CD4-positive, alpha-beta T cell treated with Interleukin-1 beta for 1 hour (primary cell): ENCODE measurements around the gene MED14.

ENCODE experiments used
- DNase-seq, 2 donors: peaks; one replicate each; pipeline ENCODE4 v3.0.0-alpha.2; 2020 to 2022

Gene MED14

GRCh38 chrX:40663078-40663740 lies 72.1 kb downstream of the MED14 start:
- peak; percentile 6 to 12 for DNase-seq

- DNase-seq = no peak
Observed at GRCh38 chrX:40661489-40661888, 73.9 kb downstream of the MED14 start.

- no peak for DNase-seq
Observed at GRCh38 chrX:40660381-40660780, 75.0 kb downstream of the MED14 start.

DNA sequence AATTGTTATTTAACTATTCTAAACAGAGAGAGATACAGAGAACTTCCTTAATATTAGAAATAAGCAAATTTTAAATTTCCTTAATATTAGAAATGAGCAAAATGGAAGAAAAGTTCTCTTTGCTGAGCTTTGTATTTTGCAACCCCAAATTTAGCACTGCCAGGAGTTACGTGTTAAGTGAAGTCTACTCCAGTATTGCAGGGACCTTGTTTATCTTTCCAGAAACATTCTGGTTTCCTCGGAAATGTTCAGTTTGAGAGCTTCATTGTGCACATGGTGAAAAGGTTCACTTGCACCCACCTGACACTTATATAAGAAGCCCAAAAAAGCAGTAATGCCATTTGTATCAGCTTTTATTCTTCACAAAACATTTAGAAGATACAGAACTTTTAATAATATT lies 81.8 kb downstream of the MED14 start:
- no peak for DNase-seq

GRCh38 chrX:40652664-40653063 lies 82.7 kb downstream of the MED14 start:
- no peak for DNase-seq

GRCh38 chrX:40651620-40652223 lies 83.6 kb downstream of the MED14 start:
- DNase-seq = peak; percentile 77

DNA sequence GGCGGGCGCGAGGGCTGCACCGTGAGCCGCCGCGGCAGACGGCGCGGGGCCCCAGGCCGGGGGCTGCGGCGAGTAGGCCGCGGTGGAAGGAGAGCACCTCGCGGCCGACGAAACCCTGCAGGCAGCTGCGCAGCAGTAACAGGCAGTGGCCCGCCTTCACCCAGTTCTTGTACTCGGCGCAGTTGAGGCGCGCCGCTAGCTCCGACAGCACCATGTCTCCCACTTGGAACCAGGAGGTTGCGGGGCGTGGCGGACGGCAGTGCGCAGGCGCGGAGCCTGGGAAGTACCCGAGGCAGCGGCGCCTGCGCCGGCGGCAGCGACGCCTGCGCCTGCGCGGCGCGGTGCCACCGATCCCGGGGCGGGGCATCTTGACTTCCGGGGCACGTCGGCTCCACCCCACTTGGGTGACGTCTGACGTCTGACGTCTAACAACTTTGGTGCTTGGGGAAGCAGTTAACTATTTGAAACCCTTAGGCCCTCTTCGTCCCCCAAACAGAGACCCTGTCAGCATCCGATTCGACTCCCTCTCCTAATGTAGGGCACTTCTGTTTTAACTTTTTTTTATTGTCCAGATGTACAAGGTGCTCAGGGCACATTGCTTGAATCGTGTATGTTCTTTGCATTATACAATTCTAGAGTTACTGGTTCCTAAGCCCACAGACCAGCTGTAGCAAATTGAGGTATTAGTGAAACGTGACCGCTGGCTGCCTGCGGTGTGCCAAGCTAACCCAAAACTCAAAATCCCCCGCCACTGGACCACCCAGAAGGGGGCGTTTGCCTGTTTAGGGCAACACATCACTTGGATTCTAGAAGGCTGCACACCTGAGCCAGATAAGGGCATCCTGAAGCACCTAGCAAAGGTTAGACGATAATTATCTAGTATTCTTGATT lies 87.8 kb downstream of the MED14 start, which contains the start of gene CXorf38:
Gene CXorf38 (minus strand): TSS at position 255 of the 891 bp plus-strand sequence. CDS start 41 bp downstream, at position 214.
- peak; percentile 92 to 97 for DNase-seq

GRCh38 chrX:40646489-40647306 lies 88.6 kb downstream of the MED14 start:
- DNase-seq = peak; percentile 17 to 40

DNA sequence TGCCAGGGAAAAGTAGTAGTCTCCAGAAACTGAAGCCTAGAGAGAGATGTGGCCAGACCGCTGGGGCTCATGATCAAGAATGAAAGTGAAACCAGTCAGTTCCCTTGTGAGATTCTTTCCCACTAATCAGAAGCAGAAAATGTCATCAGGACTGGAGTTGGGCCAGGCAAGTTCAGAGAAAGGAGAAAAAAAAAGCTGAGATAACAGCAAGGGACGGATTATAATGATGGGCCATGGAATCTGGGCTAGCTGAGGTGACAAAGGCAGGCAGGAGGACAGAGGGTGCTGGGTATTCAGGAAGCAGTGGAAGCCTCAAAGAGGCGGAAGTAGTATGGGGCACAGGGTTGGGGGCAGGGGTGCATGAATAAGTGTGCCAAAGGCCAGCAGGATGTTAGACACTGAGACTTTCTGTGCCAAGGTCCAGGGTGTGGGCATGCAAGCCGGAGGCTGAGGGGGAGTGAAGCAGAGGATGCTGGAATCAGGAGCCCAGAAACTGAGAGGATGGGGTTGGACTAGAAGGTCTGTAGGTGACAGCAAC lies 90.5 kb downstream of the MED14 start:
- DNase-seq = peak; percentile 52 to 57

DNA sequence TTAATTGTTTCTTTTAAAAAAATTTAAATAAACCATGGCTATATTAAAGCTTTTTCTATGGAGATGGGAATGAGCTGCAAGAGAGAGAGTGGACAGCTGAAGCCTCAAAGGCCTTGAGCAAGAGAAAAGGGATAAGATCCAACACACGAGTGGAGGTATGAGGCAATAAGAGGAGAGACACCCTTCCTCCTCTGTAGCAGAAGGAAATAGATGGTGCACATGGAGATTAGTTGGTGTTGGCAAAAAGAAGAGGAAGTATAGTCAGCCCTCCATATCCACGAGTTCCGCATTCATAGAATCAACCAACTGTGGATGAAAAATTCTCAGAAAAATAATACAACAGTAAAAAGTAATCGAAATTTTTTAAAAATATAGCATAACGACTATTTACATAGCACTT lies 91.2 kb downstream of the MED14 start:
- peak in 1 of 2 donors; percentile 7 for DNase-seq

- DNase-seq = no peak
Observed at GRCh38 chrX:40637687-40638086, 97.7 kb downstream of the MED14 start.

- no peak for DNase-seq
Observed at GRCh38 chrX:40632199-40632598, 103.1 kb downstream of the MED14 start.

GRCh38 chrX:40628506-40628905 lies 106.8 kb downstream of the MED14 start:
- no peak for DNase-seq

DNA sequence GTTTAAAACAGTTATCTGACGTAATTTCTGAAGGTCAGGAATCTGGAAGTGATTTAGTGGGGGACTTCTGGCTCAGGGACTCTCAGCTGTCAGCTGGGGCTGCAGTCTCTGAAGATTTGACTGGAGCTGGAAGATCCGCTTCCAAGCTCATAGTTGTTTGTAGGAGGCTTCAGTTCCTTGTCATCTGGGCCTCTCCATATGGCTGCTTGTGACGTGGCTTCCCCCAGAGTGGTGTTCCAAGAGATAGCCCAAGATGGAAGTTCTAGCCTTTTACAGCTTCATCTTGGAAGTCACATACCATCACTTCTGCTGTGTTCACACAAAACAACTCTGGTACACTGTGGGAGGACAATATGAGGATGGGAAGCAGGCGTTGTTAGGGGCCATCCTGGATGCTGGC lies 110.0 kb downstream of the MED14 start:
- no peak for DNase-seq

DNA sequence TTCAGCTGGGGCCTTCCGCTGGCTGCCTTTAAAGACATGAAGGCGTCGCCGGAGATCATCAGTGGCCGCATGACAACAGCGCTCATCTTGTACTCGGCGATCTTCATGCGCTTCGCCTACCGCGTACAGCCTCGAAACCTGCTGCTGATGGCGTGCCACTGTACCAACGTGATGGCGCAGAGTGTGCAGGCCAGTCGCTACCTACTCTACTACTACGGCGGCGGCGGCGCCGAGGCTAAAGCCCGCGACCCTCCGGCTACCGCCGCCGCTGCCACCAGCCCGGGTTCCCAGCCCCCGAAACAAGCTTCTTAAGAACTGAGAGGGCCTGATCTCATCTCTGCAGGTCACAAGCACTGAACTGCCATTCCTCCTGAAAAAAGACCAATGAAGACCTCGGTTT lies 111.7 kb downstream of the MED14 start:
- DNase-seq = no peak

DNA sequence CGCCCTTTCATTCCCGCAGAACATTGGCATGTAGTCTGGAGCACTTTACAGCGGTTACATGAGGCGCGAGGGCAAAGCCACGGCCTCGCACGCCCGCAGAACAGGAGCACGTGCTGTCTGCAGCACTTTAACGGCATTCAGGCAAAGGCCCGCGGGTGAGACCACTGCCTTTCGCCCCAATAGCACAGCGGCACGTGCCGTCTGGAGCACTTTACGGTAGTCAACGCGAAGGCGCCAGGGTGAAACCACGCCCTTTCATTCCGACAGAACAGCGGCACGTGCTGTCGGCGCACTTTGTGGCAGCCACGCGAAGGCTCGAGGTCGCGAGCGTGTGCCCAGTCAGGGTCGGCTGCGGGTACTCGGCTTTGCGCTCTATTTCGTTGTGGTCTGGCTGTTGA lies 112.2 kb downstream of the MED14 start, which contains the start of gene MPC1L:
Gene MPC1L (plus strand): TSS at position 290 of the 398 bp plus-strand sequence. CDS start 138 bp downstream, outside the sequence.
- DNase-seq = no peak

GRCh38 chrX:40622479-40623138 lies 112.7 kb downstream of the MED14 start:
- no peak for DNase-seq

GRCh38 chrX:40617566-40617965 lies 117.8 kb downstream of the MED14 start:
- no peak for DNase-seq

GRCh38 chrX:40615976-40616375 lies 119.4 kb downstream of the MED14 start:
- DNase-seq = no peak

GRCh38 chrX:40612511-40612910 lies 122.8 kb downstream of the MED14 start:
- DNase-seq = no peak

DNA sequence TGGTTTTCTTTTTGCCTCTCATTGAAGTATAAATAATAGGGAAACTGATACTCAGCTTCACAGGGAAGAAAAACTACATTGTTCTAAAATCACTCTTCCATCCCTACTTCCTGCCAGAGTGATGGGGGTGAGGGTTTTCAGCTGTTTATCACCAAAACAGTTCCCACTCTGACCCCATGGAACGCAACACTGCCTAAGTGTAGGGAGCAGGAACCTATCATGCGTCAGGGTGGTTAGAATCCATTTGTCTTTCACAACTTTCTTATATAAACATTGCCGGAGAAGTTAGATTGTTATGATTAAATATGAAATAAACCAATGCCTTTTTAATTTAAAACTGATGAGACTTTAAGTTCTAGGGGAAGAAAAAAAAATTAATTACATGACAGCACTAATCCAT lies 128.0 kb downstream of the MED14 start:
- DNase-seq = no peak

- no peak for DNase-seq
Observed at GRCh38 chrX:40603446-40603845, 131.9 kb downstream of the MED14 start.
